H1 (cell line): Measurements from ENCODE around the gene MBNL1. TPM values are rescaled to one million over a fixed set of nuclear protein-coding genes. Genes with fewer than 3 reads are reported as not detected.

Source experiments
- HDAC2 ChIP-seq, 2 experiments: fragments of 300-600 bp in 1 of 2; sonication (generic) in 1 of 2; IDR thresholded peaks; 2 replicates each; pipeline ENCODE4 v1.6.1; 2011 to 2012; ENCODE audit warnings: low read depth in 2 of 2, low read length in 2 of 2, mild to moderate bottlenecking in 2 of 2, moderate library complexity in 2 of 2, borderline replicate concordance in 1 of 2, inconsistent platforms in 1 of 2
- RNF2 ChIP-seq: fragments of 200-900, 300-1000 bp; sonication (generic); IDR thresholded peaks from 2 replicates; pipeline ENCODE4 v1.7.1; 2016; ENCODE audit warnings: borderline replicate concordance, low read depth, mild to moderate bottlenecking, antibody characterized with exemption, low read length; ENCODE audit not compliant: poor library complexity, severe bottlenecking; ENCODE audit errors: missing control alignments
- SRF ChIP-seq: IDR thresholded peaks from 2 replicates; pipeline ENCODE4 v1.6.1; 2011; ENCODE audit warnings: mild to moderate bottlenecking, low read depth, low read length, moderate library complexity
- polyA plus RNA-seq, 7 experiments: library from polyadenylated mRNA; depleted of rRNA in 3 of 7; stranded (reverse) in 5 of 7; unstranded in 2 of 7; fragments of >200 nt in 5 of 7; fragments of 200-250 nt in 2 of 7; gene quantifications; 1 replicate in 5 of 7; 2 replicates in 1 of 7; 4 replicates in 1 of 7; pipeline versions ENCODE4 v1.2.1 to v1.2.3, GENCODE V29; 2011 to 2013; ENCODE audit warnings: missing spikeins in 2 of 7, mixed read lengths in 2 of 7
- total RNA-seq: library from RNA; stranded (reverse); fragmentation: NEBNext Ultra II Directional; extraction: Animal tissue kit (Norgen Biotek cat#: 25700); gene quantifications from 2 replicates; pipeline ENCODE4 v1.2.1, GENCODE V29; 2021

Gene MBNL1
- total and polyA plus RNA-seq, 2 of the 8 experiments (the other 6 are each of a cell fraction or from before 2014, with no cell fraction given), result 5.0 to 16.4 TPM

GRCh38 chr3:152314677-152315353 is 46.1 kb downstream of the MBNL1 start (continued):
- TF ChIP-seq HDAC2 (IDR thresholded peaks at IDR 0.05; ENCODE audit: borderline replicate concordance in 1 of 2, low read depth in 2 of 2, low read length in 2 of 2) (no peak), RNF2 (no peak), SRF (no peak)
